WI38 (cell line): ENCODE data around the gene POU5F1.
A peak's percentile ranks its signal among the peaks of the same experiment; 100 is the strongest.
"Not testable (repeated sequence)": the region's sequence is repeated elsewhere in the genome, so short reads cannot be mapped to it uniquely, and the experiment has no call there.

Source experiments
- H3K4me3 ChIP-seq: 2 replicates; pipeline ENCODE4 v1.5.1; 2011; ENCODE audit warnings: low read depth, mild to moderate bottlenecking, control low read depth, low read length
- TF ChIP-seq, protein P1 (sequence below): IDR thresholded peaks from 2 replicates; pipeline ENCODE4 v1.5.1; 2012; ENCODE audit warnings: low read depth, mild to moderate bottlenecking, control low read depth, low read length

Gene POU5F1

DNA sequence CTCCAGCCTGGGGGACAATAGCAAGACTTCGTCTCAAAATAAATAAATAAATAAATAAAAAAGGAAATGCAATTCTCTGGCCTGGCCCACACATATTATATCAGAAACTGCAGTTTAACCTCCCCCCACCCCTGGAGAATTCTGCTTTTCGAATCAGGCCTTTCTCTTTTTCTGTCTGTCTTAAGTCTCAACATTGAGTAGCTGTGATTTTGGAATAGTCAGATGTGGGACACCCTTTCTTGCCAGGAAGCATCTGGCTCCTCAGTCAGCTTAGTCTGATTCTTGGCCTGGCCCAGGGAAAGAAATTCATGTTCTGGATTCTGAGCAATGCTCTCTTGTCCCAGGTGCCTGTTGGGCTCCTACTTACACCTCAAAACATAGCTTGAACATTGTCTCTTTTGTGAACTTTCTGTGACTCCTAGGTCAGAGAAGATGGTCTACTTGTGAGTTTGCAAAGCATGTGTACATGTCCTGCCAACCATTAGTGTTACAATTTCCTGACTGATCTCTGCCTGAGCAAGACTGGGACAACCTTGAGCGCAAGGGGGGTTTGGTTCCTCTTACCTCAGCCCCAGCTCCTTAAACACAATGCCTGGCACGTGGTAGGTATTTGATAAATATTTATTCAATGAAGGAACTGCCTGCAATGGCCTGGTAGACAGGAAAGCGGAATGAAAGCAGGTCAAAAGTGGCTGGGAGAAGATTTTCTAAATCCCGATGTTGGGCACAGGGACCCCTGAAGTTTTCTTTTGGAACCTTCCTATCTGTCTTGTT, 23.8 kb upstream of the POU5F1 start:
- H3K4me3 ChIP-seq, result no peak overlapping the region
- TF ChIP-seq, protein P1, sequence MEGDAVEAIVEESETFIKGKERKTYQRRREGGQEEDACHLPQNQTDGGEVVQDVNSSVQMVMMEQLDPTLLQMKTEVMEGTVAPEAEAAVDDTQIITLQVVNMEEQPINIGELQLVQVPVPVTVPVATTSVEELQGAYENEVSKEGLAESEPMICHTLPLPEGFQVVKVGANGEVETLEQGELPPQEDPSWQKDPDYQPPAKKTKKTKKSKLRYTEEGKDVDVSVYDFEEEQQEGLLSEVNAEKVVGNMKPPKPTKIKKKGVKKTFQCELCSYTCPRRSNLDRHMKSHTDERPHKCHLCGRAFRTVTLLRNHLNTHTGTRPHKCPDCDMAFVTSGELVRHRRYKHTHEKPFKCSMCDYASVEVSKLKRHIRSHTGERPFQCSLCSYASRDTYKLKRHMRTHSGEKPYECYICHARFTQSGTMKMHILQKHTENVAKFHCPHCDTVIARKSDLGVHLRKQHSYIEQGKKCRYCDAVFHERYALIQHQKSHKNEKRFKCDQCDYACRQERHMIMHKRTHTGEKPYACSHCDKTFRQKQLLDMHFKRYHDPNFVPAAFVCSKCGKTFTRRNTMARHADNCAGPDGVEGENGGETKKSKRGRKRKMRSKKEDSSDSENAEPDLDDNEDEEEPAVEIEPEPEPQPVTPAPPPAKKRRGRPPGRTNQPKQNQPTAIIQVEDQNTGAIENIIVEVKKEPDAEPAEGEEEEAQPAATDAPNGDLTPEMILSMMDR, result no peak

DNA sequence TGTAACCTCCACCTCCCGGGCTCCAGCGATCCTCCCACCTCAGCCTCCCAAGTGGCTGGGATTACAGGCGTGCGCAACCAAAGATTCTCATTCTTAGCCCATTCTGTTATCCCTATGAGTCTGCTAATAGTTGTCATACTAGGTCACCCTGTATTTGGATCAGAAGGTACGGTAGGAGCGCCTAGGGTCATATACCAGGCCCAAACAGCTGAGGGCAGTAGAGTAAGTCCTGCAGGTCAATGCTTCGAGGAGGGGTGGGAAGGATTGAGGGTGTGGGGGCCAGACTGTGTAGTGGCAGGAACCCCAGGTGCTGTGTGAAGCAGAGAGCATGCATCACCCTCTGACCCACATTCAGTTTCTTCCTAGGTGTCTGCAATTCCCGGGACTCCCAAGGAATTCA, 22.7 kb upstream of the POU5F1 start:
- TF ChIP-seq, protein P1, result no peak
- no peak overlapping the region for H3K4me3 ChIP-seq

DNA sequence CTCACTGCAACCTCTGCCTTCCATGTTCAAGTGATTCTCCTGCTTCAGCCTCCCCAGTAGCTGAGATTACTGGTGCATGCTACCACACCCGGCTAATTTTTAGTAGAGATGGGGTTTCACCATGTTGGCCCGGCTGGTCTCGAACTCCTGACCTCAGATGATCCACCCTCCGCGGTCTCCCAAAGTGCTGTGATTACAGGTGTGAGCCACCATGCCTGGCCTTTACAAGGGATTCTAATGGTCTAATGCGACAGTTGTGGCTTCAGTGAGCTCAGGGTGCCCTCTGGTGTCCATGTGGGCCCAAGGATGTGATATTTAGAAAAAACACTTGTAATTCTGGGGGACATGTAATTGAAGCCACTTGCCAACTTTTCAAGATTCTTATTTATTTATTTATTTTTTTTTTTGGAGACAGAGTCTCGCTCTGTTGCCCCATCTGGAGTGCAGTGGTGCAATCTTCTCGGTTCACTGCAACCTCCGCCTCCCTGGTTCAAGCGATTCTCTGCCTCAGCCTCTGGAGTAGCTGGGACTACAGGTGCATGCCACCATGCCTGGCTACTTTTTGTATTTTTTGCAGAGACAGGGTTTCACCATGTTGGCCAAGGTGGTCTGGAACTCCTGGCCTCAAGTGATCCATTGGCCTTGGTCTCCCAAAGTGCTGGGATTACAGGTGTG, 22.1 kb upstream of the POU5F1 start:
- H3K4me3 ChIP-seq, result not testable (repeated sequence)
- TF ChIP-seq, protein P1, result peak; percentile 67

DNA sequence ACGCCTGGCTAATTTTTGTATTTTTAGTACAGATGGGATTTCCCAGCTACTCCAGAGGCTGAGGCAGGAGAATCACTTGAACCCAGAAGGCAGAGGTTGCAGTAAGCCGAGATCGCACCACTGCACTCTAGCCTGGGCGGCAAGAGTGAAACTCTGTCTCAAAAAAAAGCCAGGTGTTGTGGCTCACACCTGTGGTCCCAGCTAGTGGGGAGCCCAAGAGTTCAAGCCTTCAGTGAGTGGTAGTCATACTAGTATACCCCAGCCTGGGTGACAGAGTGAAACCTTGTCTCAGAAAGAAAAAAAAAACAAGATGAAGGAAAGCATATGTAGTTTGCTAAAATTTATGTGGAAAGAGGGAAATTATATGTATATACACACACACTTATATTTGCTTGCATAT, 20.0 kb upstream of the POU5F1 start:
- TF ChIP-seq, protein P1, result no peak
- H3K4me3 ChIP-seq, result no peak overlapping the region

DNA sequence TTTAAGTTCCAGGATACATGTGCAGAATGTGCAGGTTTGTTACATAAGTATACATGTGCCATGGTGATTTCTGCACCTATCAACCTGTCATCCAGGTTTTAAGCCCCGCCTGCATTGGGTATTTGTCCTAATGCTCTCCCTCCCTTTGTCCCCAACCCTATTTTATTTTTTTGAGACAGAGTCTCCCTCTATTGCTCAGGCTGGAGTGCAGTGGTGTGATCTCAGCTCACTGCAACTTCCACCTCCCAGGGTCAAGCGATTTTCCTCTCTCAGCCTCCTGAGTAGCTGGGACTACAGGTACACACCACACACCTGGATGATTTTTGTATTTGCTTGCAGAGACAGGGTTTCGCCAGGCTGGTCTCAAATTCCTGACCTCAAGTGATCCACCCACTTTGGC, 18.7 kb upstream of the POU5F1 start:
- H3K4me3 ChIP-seq, result not testable (repeated sequence)

DNA sequence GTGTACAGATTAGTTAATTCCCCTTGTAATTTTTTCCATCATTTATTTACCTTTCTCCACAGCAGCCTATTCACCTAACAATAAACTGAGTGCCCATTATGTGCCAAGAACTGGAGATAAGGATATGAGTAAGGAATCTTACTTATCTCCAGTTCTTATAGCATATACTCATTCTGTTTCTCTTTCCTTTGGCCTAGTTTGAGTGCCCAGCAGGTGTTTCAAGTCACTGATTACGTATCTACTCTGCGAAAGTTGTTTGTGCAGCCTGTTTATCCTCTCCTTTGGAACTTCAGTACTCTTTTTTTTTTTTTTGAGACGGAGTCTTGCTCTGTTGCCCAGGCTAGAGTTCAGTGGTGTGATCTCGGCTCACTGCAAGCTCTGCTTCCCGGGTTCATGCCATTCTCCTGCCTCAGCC, 17.3 kb upstream of the POU5F1 start:
- TF ChIP-seq, protein P1, result no peak
- no peak overlapping the region for H3K4me3 ChIP-seq

DNA sequence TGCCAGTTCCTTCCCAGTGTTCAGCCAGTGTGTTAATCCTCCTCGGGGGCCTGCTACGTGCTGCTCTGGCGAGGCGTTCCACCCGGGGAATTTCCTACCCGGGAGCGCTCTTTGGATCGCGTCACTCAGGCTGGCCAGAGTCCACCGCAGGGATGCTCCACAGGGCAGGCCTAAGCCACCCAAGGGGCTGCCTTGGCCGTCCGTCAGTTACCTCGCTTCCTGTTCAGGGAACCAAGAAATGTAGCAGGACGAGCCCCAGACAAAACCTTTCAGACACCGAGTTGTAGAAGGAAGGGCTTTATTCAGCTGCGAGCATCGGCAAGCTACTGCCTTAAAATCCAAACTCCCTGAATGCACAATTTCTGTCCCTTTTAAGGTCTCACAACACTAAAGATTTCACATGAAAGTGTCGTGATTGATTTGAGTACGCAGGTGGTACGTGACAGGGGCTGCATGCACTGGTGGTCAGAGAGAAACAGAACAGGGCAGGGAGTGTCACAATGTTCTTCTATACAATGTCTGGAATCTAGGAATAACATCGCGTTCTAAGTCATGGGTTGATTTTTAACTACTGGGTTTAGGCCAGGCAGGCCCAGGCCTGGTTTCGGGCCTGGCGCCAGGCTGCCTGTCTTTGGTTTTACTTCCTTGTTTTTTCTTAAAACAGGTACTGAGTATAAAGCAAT, 15.7 kb upstream of the POU5F1 start:
- TF ChIP-seq, protein P1, result no peak
- H3K4me3 ChIP-seq, result no peak overlapping the region

DNA sequence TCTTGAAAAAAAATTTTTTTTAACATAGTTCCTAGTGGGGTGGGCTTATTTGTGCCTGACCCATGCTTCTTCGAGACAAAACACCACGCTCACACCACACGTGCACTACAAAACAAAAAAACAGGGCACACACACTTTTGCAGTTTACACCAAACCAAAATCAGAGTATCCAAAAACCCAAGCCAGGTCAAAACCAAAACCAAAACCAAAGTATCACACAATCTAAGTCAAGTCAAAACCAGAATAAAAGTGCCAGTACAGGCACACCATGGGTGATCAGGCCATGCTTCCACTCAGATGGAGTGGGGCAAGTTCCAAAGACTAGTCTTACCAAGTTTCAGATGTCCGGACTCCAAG, 15.2 kb upstream of the POU5F1 start:
- not testable (repeated sequence) for H3K4me3 ChIP-seq

DNA sequence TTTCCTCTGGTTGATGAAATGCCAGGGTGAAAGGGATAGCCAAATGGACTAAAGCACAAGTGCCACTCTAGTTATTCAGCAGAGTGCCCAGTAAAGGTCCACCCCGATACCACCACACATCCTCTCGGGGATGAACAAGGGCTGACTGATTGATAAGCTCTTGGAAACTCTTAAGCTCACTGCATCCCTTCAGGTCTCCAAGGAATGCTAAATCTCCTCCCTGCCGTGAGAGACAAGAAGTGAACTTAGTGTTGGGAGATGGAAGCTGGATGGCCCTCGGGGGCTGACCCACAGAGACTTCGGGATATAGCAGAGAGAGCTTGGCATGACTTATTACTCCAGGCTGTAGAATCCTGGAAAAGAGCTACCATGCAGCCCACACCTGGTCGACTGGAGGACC, 13.4 kb upstream of the POU5F1 start:
- H3K4me3 ChIP-seq, result not testable (repeated sequence)

DNA sequence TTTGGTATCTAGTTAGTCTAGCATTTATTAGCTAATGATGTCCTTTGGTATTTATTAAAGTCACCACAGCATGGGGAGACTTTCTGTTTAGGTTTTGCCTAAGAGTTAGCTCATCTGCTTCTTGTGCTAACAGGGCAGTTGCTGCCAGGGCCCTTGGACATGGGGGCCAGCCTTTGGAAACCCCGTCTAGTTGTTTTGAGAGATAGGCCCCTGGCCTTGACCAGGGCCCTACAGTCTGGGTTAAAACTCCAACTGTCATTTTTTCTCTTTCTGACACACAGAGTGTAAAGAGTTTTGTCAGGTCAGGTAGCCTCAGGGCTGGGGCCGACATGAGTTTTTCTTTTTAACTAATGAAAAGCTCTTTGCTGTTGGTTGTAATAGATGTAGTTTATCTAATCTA, 12.8 kb upstream of the POU5F1 start:
- not testable (repeated sequence) for H3K4me3 ChIP-seq
